ENCODE data around the gene MTA3.
A peak's percentile ranks its signal among the peaks of the same experiment; 100 is the strongest.

Gene MTA3

DNA sequence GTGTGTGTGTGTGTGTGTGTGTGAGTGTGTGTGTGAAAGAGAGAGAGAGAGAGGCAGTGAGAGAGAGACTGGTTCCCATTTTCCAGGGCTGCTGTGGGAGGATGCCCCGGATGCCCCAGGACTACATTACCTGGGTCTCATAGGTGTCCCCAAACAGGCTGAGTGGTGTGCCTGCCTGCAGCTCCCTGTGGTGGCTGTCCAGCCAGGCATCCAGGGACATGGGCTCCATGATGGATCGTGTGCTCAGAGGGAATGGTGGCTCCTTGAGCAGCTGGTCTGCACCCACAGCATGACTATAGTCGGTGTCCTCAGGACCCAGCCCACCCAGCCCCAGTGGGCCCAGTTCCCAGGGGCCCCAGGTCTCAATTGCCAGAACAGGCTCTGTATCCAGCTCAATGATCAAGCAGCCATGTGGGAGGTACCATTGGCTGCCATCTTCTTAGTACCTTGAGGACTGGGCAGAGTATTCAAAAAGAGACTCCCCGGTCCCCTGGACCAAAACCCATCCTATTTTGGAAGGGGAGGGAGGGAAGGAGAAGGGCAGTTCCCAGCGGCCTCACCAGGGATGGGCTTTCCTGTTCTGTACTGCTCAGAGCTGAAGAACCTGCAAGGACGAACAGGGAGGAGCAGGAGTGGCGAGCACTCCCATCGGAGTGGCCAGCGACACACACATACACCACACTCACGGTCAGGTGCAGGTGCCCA lies 201.3 kb downstream of the MTA3 start:
- H3K4me3 ChIP-seq (ENCODE audit: low read length): no peak overlapping the region
- H3K27me3 ChIP-seq (ENCODE audit: low read depth, low read length): no peaks in the 10 kb centered on the region
- H3K9me3 ChIP-seq (ENCODE audit: insufficient read depth, low read length): no peaks in the 10 kb centered on the region
- no peaks in the 10 kb centered on the region for H3K79me2 ChIP-seq (ENCODE audit: low read length)
- H3K4me1 ChIP-seq (ENCODE audit: low read length): peaks cover 3% of the 10 kb centered on the region
- TF ChIP-seq EZH2phosphoT487 (IDR thresholded peaks at IDR 0.05; ENCODE audit: low read depth): no peak
- TF ChIP-seq, protein P1, sequence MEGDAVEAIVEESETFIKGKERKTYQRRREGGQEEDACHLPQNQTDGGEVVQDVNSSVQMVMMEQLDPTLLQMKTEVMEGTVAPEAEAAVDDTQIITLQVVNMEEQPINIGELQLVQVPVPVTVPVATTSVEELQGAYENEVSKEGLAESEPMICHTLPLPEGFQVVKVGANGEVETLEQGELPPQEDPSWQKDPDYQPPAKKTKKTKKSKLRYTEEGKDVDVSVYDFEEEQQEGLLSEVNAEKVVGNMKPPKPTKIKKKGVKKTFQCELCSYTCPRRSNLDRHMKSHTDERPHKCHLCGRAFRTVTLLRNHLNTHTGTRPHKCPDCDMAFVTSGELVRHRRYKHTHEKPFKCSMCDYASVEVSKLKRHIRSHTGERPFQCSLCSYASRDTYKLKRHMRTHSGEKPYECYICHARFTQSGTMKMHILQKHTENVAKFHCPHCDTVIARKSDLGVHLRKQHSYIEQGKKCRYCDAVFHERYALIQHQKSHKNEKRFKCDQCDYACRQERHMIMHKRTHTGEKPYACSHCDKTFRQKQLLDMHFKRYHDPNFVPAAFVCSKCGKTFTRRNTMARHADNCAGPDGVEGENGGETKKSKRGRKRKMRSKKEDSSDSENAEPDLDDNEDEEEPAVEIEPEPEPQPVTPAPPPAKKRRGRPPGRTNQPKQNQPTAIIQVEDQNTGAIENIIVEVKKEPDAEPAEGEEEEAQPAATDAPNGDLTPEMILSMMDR (IDR thresholded peaks at IDR 0.05; ENCODE audit: low read depth, low read length): no peak
- no peaks in the 10 kb centered on the region for H3K36me3 ChIP-seq (replicated peaks; ENCODE audit: low read depth, low read length)
- no peak overlapping the region for H3K4me2 ChIP-seq (ENCODE audit: low read length)
- H3K27ac ChIP-seq (ENCODE audit: low read length): no peak overlapping the region
- H2AFZ ChIP-seq (ENCODE audit: low read depth, low read length): no peak overlapping the region
- no peaks in the 10 kb centered on the region for H4K20me1 ChIP-seq (ENCODE audit: insufficient read depth, low read length)
- H3K9ac ChIP-seq (ENCODE audit: low read length): no peak overlapping the region

DNA sequence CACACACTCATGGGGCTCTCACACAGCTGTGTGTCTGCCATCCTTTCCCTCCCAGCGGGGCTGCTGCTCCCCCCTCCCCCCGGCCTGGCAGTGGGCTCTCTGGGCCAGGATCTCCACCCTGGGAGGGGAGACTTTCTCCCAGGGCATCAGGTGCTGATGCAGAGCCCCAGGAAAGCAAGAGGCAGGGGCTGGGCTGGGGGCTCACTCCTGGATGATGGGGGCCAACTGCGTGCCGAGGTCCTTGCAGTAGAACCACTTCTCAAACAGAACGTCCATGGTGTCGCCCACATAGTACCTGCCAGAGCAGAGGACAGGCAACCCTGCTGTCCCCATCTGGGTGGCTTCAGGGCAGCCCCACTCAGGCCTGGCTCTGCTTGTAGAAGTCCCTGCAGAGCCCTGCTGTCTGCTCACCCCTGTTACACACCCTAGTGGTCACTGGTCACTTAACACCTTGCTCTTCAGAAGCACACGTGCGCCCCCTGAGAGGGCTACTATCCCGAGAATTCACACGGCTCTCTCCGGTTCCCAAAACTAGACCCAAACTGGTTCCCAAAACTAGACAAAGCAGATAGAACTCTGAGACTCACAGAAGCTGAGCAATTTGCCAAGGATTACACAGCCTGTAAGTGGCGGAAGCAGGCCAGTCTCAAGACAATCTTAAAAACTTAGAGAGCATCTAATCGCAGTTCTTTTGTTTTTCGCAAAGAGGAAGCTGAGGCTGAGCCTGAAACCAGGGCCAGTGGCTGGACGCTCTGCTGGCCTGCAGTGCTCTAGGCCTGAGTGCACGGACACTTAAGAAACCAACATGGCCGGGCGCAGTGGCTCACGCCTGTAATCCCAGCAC lies 202.1 kb downstream of the MTA3 start:
- no peak overlapping the region for H3K9ac ChIP-seq (ENCODE audit: low read length)
- no peaks in the 10 kb centered on the region for H3K27me3 ChIP-seq (ENCODE audit: low read depth, low read length)
- no peaks in the 10 kb centered on the region for H3K36me3 ChIP-seq (replicated peaks; ENCODE audit: low read depth, low read length)
- no peaks in the 10 kb centered on the region for H4K20me1 ChIP-seq (ENCODE audit: insufficient read depth, low read length)
- H3K4me1 ChIP-seq (ENCODE audit: low read length): peaks cover 3% of the 10 kb centered on the region
- H3K4me3 ChIP-seq (ENCODE audit: low read length): no peak overlapping the region
- peak overlapping the region; percentile 37 for H3K4me2 ChIP-seq (ENCODE audit: low read length)
- no peaks in the 10 kb centered on the region for H3K9me3 ChIP-seq (ENCODE audit: insufficient read depth, low read length)
- H3K27ac ChIP-seq (ENCODE audit: low read length): no peak overlapping the region
- no peaks in the 10 kb centered on the region for H3K79me2 ChIP-seq (ENCODE audit: low read length)
- TF ChIP-seq EZH2phosphoT487 (IDR thresholded peaks at IDR 0.05; ENCODE audit: low read depth): no peak
- TF ChIP-seq, protein P1 (IDR thresholded peaks at IDR 0.05; ENCODE audit: low read depth, low read length): peak; percentile 76
- no peak overlapping the region for H2AFZ ChIP-seq (ENCODE audit: low read depth, low read length)

DNA sequence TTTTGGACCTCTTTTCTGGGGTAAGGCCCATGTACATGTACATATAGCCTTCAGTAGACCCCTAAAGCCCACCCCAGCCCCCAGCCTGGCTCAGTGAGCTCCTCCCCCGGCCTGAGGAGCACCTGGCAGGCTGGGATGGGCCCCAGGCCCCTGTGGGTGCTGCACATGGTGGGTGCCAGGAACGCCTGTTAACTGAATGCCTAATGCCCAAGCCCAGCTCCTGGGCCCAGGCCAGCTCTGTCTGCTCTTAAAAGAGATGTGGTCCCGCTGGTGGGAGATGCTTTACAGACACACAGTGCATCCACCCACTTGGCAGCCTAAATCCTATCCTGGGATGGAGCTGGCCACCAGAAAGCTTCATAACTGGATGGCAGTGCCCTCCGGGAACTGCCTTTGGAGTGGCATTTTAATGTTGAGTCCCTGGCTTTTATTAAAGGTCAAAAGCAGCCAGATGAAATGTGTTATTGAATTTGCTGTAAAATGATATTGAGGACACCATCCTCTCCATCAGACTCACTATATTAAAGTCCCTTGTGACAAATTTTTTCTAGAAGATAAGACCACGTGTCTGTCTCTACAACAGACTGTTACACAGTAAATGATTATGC lies 203.2 kb downstream of the MTA3 start:
- Histone ChIP-seq H3K36me3 (replicated peaks; ENCODE audit: low read depth, low read length) (no peaks in the 10 kb centered on the region), H3K4me3 (ENCODE audit: low read length) (no peak overlapping the region), H3K4me1 (ENCODE audit: low read length) (no peaks in the 10 kb centered on the region; the same call in 1 of the 2 replicates), H3K79me2 (ENCODE audit: low read length) (no peaks in the 10 kb centered on the region), H2AFZ (ENCODE audit: low read depth, low read length) (no peak overlapping the region), H3K4me2 (ENCODE audit: low read length) (no peak overlapping the region), H3K9me3 (ENCODE audit: insufficient read depth, low read length) (no peaks in the 10 kb centered on the region), H3K27me3 (ENCODE audit: low read depth, low read length) (no peaks in the 10 kb centered on the region), H3K9ac (ENCODE audit: low read length) (no peak overlapping the region), H3K27ac (ENCODE audit: low read length) (no peak overlapping the region), H4K20me1 (ENCODE audit: insufficient read depth, low read length) (no peaks in the 10 kb centered on the region)
- TF ChIP-seq EZH2phosphoT487 (IDR thresholded peaks at IDR 0.05; ENCODE audit: low read depth): no peak
- TF ChIP-seq, protein P1 (IDR thresholded peaks at IDR 0.05; ENCODE audit: low read depth, low read length): no peak

DNA sequence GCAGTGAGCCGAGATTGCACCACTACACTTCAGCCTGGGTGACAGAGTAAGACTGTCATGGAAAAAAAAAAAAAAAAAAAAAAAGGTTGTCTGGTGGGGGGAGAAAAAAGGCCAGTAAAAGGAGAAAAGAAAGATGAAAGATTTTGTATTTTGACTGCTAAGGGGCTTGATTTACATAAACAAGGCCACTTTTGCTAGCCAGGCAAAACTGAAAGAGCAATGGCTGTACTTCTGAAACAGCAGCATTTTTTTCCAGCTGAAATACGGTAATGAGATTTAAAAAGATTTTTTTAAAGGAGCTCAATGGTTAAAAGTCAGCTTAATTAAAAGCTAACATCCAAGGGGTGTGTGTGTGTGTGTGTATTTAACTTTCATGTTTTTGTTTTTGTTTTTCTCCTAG lies 206.8 kb downstream of the MTA3 start:
- H2AFZ ChIP-seq (ENCODE audit: low read depth, low read length): no peak overlapping the region
- no peak for TF ChIP-seq EZH2phosphoT487 (IDR thresholded peaks at IDR 0.05; ENCODE audit: low read depth)
- TF ChIP-seq, protein P1 (IDR thresholded peaks at IDR 0.05; ENCODE audit: low read depth, low read length): no peak
- no peak overlapping the region for H3K27ac ChIP-seq (ENCODE audit: low read length)
- no peak overlapping the region for H3K4me3 ChIP-seq (ENCODE audit: low read length)
- H4K20me1 ChIP-seq (ENCODE audit: insufficient read depth, low read length): no peaks in the 10 kb centered on the region
- H3K27me3 ChIP-seq (ENCODE audit: low read depth, low read length): no peaks in the 10 kb centered on the region
- H3K79me2 ChIP-seq (ENCODE audit: low read length): no peaks in the 10 kb centered on the region
- H3K36me3 ChIP-seq (replicated peaks; ENCODE audit: low read depth, low read length): peaks cover 2% of the 10 kb centered on the region
- no peaks in the 10 kb centered on the region; the same call in 1 of the 2 replicates for H3K4me1 ChIP-seq (ENCODE audit: low read length)
- no peak overlapping the region for H3K9ac ChIP-seq (ENCODE audit: low read length)
- H3K9me3 ChIP-seq (ENCODE audit: insufficient read depth, low read length): peaks cover 6% of the 10 kb centered on the region
- no peak overlapping the region for H3K4me2 ChIP-seq (ENCODE audit: low read length)
